ENCODE measurements around the gene ORM1. TPM values are rescaled to one million over a fixed set of nuclear protein-coding genes. Genes with fewer than 3 reads are reported as not detected.
A peak's percentile ranks its signal among the peaks of the same experiment; 100 is the strongest.
"Not testable (repeated sequence)": the region's sequence is repeated elsewhere in the genome, so short reads cannot be mapped to it uniquely, and the experiment has no call there.

The ORM1 gene
- total and polyA plus RNA-seq, 2 of the 8 experiments (the other 6 are each of a cell fraction or from before 2014, with no cell fraction given): 0.32 TPM; not detected in 1

GRCh38 chr9:114324492-114324891 lies 1.6 kb downstream of the ORM1 start:
- Histone ChIP-seq H2BK5ac (ENCODE audit: low read depth, low read length) (no peak overlapping the region), H3K4me1 (replicated peaks in 1 of 4; ENCODE audit: control insufficient read depth in 3 of 4, insufficient read depth in 4 of 4, low read length in 3 of 4) (no peaks in the 10 kb centered on the region), H3K9ac (replicated peaks in 1 of 4; ENCODE audit: extremely low read depth in 1 of 4, low read depth in 3 of 4, low read length in 3 of 4) (no peak overlapping the region), H2BK12ac (ENCODE audit: low read depth, low read length) (no peak overlapping the region), H4K91ac (replicated peaks; ENCODE audit: insufficient read length, low read length) (no peak overlapping the region), H2AFZ (ENCODE audit: low read length) (no peak overlapping the region), H4K20me1 (replicated peaks in 1 of 2; ENCODE audit: control insufficient read depth in 1 of 2, insufficient read depth in 2 of 2, low read length in 2 of 2) (no peaks in the 10 kb centered on the region), H2BK15ac (ENCODE audit: low read length) (0 out of 2 replicates have a peak overlapping the region, but pooled peaks have one; percentile 46), H4K8ac (ENCODE audit: extremely low read depth, insufficient read depth, low read length) (no peak overlapping the region), H3K23ac (ENCODE audit: insufficient read length) (no peak overlapping the region), H3K36me3 (ENCODE audit: control insufficient read depth in 2 of 4, insufficient read depth in 4 of 4, low read length in 3 of 4) (peaks cover 0 to 2% (median 0%) of the 10 kb centered on the region in 4 experiments; a peak in 1 of 8 replicates), H2BK20ac (ENCODE audit: low read length) (no peak overlapping the region), H3K9me3 (ENCODE audit: insufficient read depth in 2 of 2, low read depth in 1 of 2, low read length in 1 of 2) (peaks cover 0 to 4% of the 10 kb centered on the region in 2 experiments; a peak in 1 of 4 replicates), H2AK5ac (ENCODE audit: low read depth, low read length) (no peak overlapping the region), H3K23me2 (ENCODE audit: low read depth, low read length) (no peaks in the 10 kb centered on the region), H3K14ac (ENCODE audit: insufficient read length) (no peak overlapping the region), H3K4me2 (ENCODE audit: insufficient read depth in 1 of 2, low read depth in 2 of 2, low read length in 2 of 2) (no peak overlapping the region), H3K27ac (ENCODE audit: low read depth, low read length) (no peak overlapping the region), H3K4me3 (ENCODE audit: extremely low read depth in 1 of 4, insufficient read depth in 2 of 4, low read depth in 3 of 4, low read length in 4 of 4) (no peak overlapping the region), H3K18ac (ENCODE audit: extremely low read depth, low read length) (no peak overlapping the region), H2BK120ac (replicated peaks; ENCODE audit: low read depth, low read length) (no peak overlapping the region), H3K56ac (replicated peaks; ENCODE audit: insufficient read length, low read depth, low read length) (no peak overlapping the region), H3K27me3 (replicated peaks in 1 of 4; ENCODE audit: control insufficient read depth in 3 of 4, extremely low read depth in 1 of 4, insufficient read depth in 3 of 4, low read length in 3 of 4) (no peaks in the 10 kb centered on the region), H3K79me2 (ENCODE audit: control insufficient read depth in 1 of 2, insufficient read depth in 2 of 2, low read length in 2 of 2) (no peaks in the 10 kb centered on the region), H4K5ac (ENCODE audit: insufficient read length, low read depth, low read length) (no peak overlapping the region), H3K4ac (replicated peaks; ENCODE audit: insufficient read length, low read depth, low read length) (no peak overlapping the region), H3K79me1 (ENCODE audit: low read depth, low read length) (no peaks in the 10 kb centered on the region)
- ChIA-PET CTCF (ENCODE audit: partially characterized antibody) (no interaction called here), POLR2A (ENCODE audit: partially characterized antibody) (no interaction called here)
- 94% methylated on average over 8 of the region's 8 CpGs; no CpG with 5 or more reads in 1 of the 2 experiments for WGBS, 2 experiments (ENCODE audit: extremely low coverage in 1 of 2, insufficient coverage in 1 of 2, insufficient read length in 1 of 2, insufficient replicate concordance in 2 of 2, low coverage in 1 of 2, low lambda C conversion rate in 2 of 2, missing lambda C conversion rate in 1 of 2)
- no peak for FAIRE-seq
- TF ChIP-seq POU5F1 (IDR thresholded peaks at IDR 0.05; ENCODE audit: low read depth, low read length) (no peak), GTF2F1 (IDR thresholded peaks at IDR 0.05; ENCODE audit: borderline replicate concordance, low read depth, low read length) (no peak)
- no peak for DNase-seq (ENCODE audit: low read depth in 1 of 2, low spot score in 2 of 2)

DNA sequence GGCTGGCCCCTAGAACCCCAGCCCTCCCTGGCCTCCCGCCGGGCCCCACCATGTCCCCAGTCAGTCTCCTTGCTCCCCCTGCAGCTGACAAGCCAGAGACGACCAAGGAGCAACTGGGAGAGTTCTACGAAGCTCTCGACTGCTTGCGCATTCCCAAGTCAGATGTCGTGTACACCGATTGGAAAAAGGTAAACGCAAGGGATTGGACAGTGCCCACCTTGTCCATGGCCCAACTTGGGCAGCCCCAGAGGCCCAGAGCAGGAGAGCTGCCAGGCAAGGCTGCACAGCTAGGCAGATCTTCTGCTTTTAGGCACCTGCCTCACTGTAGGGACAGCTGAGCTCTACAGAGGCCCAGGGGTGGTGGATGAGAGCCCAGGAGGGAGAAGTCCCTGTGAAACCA lies 2.1 kb downstream of the ORM1 start:
- CTCF ChIA-PET (ENCODE audit: partially characterized antibody): not testable (repeated sequence)

More for the DNA sequence above, 2.1 kb downstream of the ORM1 start:
- DNase-seq (ENCODE audit: low read depth in 1 of 2, low spot score in 2 of 2); H4K5ac ChIP-seq (ENCODE audit: insufficient read length, low read depth, low read length); H3K27ac ChIP-seq (ENCODE audit: low read depth, low read length); H3K79me2 ChIP-seq (ENCODE audit: control insufficient read depth in 1 of 2, insufficient read depth in 2 of 2, low read length in 2 of 2); H3K23me2 ChIP-seq (ENCODE audit: low read depth, low read length); H3K56ac ChIP-seq (replicated peaks; ENCODE audit: insufficient read length, low read depth, low read length); H3K36me3 ChIP-seq (ENCODE audit: control insufficient read depth in 2 of 4, insufficient read depth in 4 of 4, low read length in 3 of 4); H4K8ac ChIP-seq (ENCODE audit: extremely low read depth, insufficient read depth, low read length); H2BK120ac ChIP-seq (replicated peaks; ENCODE audit: low read depth, low read length); H3K4me1 ChIP-seq (replicated peaks in 1 of 4; ENCODE audit: control insufficient read depth in 3 of 4, insufficient read depth in 4 of 4, low read length in 3 of 4); H3K9me3 ChIP-seq (ENCODE audit: insufficient read depth in 2 of 2, low read depth in 1 of 2, low read length in 1 of 2); H3K4ac ChIP-seq (replicated peaks; ENCODE audit: insufficient read length, low read depth, low read length); H2BK20ac ChIP-seq (ENCODE audit: low read length); H4K91ac ChIP-seq (replicated peaks; ENCODE audit: insufficient read length, low read length); H3K4me3 ChIP-seq (ENCODE audit: extremely low read depth in 1 of 4, insufficient read depth in 2 of 4, low read depth in 3 of 4, low read length in 4 of 4); H3K79me1 ChIP-seq (ENCODE audit: low read depth, low read length); FAIRE-seq; POLR2A ChIA-PET (ENCODE audit: partially characterized antibody); H3K18ac ChIP-seq (ENCODE audit: extremely low read depth, low read length); H4K20me1 ChIP-seq (replicated peaks in 1 of 2; ENCODE audit: control insufficient read depth in 1 of 2, insufficient read depth in 2 of 2, low read length in 2 of 2); H3K23ac ChIP-seq (ENCODE audit: insufficient read length); H3K9ac ChIP-seq (replicated peaks in 1 of 4; ENCODE audit: extremely low read depth in 1 of 4, low read depth in 3 of 4, low read length in 3 of 4); H2AFZ ChIP-seq (ENCODE audit: low read length); H3K27me3 ChIP-seq (replicated peaks in 1 of 4; ENCODE audit: control insufficient read depth in 3 of 4, extremely low read depth in 1 of 4, insufficient read depth in 3 of 4, low read length in 3 of 4); H2AK5ac ChIP-seq (ENCODE audit: low read depth, low read length); H3K4me2 ChIP-seq (ENCODE audit: insufficient read depth in 1 of 2, low read depth in 2 of 2, low read length in 2 of 2); H2BK15ac ChIP-seq (ENCODE audit: low read length); H2BK5ac ChIP-seq (ENCODE audit: low read depth, low read length); H2BK12ac ChIP-seq (ENCODE audit: low read depth, low read length); H3K14ac ChIP-seq (ENCODE audit: insufficient read length): not testable (repeated sequence)
- WGBS, 2 experiments (ENCODE audit: extremely low coverage in 1 of 2, insufficient coverage in 1 of 2, insufficient read length in 1 of 2, insufficient replicate concordance in 2 of 2, low coverage in 1 of 2, low lambda C conversion rate in 2 of 2, missing lambda C conversion rate in 1 of 2): 88% methylated on average over 7 of the region's 9 CpGs; no CpG with 5 or more reads in 1 of the 2 experiments

Data from H1 (cell line).